ENCODE results near the gene ZNF331.

DNA sequence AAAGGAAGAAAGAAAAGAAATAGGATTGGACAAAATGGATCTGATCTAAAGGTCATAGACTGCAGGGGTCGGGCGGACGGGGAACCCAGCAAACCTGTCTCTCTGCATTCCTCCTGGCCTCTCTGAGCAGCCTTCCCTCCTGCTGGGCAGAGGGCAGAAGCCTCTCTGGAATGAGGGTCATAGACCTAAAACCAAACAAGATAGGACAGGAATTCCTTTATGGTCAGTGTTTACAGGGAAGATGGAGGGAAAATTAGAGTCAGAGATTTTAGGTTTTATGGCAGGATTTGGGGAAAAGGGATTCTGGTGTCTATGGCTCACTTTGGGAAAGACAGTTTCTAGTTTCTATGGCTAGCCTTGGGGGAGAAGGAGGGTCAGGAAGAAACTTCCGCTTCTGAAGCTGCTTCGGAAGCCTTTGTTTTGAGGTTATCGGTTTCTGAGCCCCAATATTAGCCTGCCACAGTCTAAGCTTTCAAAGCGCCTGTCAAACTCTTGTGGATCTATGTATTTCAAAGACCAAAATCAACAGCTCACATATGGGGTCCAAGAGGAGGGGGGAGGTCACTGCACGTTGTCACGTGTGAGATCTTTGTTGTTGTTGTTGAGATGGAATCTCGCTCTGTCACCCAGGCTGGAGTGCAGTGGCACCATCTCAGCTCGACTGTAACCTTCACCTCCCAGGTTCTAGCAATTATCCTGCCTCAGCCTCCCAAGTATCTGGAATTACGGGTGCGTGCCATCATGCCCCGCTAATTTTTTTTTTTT lies 75.0 kb downstream of the ZNF331 start:
- TF ChIP-seq TCF7 (CRISPR knock-in tag; IDR thresholded peaks at IDR 0.05; ENCODE audit: low read depth) (no peak), IRF2 (CRISPR knock-in tag; IDR thresholded peaks at IDR 0.05; ENCODE audit: borderline replicate concordance, low read depth) (no peak), RELA (CRISPR knock-in tag; IDR thresholded peaks at IDR 0.05; ENCODE audit: borderline replicate concordance) (no peak), SMAD4 (CRISPR knock-in tag; IDR thresholded peaks at IDR 0.05) (no peak), SP1 (CRISPR knock-in tag; conservative IDR thresholded peaks at IDR 0.05) (no peak), NR2C2 (CRISPR knock-in tag; IDR thresholded peaks at IDR 0.05) (no peak), ZNF423 (CRISPR knock-in tag; IDR thresholded peaks at IDR 0.05) (no peak), SMAD3 (CRISPR knock-in tag; IDR thresholded peaks at IDR 0.05; ENCODE audit: borderline replicate concordance) (no peak), ZNF232 (CRISPR knock-in tag; IDR thresholded peaks at IDR 0.05) (no peak)
- TF ChIP-seq, protein P1, sequence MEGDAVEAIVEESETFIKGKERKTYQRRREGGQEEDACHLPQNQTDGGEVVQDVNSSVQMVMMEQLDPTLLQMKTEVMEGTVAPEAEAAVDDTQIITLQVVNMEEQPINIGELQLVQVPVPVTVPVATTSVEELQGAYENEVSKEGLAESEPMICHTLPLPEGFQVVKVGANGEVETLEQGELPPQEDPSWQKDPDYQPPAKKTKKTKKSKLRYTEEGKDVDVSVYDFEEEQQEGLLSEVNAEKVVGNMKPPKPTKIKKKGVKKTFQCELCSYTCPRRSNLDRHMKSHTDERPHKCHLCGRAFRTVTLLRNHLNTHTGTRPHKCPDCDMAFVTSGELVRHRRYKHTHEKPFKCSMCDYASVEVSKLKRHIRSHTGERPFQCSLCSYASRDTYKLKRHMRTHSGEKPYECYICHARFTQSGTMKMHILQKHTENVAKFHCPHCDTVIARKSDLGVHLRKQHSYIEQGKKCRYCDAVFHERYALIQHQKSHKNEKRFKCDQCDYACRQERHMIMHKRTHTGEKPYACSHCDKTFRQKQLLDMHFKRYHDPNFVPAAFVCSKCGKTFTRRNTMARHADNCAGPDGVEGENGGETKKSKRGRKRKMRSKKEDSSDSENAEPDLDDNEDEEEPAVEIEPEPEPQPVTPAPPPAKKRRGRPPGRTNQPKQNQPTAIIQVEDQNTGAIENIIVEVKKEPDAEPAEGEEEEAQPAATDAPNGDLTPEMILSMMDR (IDR thresholded peaks at IDR 0.05): no peak
- TF ChIP-seq, protein P2, sequence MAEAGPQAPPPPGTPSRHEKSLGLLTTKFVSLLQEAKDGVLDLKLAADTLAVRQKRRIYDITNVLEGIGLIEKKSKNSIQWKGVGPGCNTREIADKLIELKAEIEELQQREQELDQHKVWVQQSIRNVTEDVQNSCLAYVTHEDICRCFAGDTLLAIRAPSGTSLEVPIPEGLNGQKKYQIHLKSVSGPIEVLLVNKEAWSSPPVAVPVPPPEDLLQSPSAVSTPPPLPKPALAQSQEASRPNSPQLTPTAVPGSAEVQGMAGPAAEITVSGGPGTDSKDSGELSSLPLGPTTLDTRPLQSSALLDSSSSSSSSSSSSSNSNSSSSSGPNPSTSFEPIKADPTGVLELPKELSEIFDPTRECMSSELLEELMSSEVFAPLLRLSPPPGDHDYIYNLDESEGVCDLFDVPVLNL (CRISPR knock-in tag; IDR thresholded peaks at IDR 0.05; ENCODE audit: borderline replicate concordance, low read depth): no peak
- TF ChIP-seq, protein P3, sequence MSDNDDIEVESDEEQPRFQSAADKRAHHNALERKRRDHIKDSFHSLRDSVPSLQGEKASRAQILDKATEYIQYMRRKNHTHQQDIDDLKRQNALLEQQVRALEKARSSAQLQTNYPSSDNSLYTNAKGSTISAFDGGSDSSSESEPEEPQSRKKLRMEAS (CRISPR knock-in tag; IDR thresholded peaks at IDR 0.05): no peak

All from WTC11 (cell line).